Stimulated activated CD4-positive, alpha-beta T cell treated with anti-CD3 and anti-CD28 coated beads, Interleukin-4, amount 100 ng/mL, for 1 hour (primary cell): ENCODE results near the gene CP.
"Not testable (repeated sequence)": the region's sequence is repeated elsewhere in the genome, so short reads cannot be mapped to it uniquely, and the experiment has no call there.

Source experiments
- DNase-seq: peaks from one replicate; pipeline ENCODE4 v3.0.0-alpha.2; 2020

Gene CP

GRCh38 chr3:149226776-149227175 lies 5.1 kb upstream of the CP start:
- DNase-seq, result no peak

GRCh38 chr3:149224736-149225594 lies 3.3 kb upstream of the CP start:
- DNase-seq, result no peak

GRCh38 chr3:149223461-149223820 lies 1.8 kb upstream of the CP start:
- no peak for DNase-seq

- DNase-seq, result not testable (repeated sequence)
Measured at GRCh38 chr3:149219380-149220121, 2.1 kb downstream of the CP start.

GRCh38 chr3:149217347-149217746 lies 4.3 kb downstream of the CP start:
- no peak for DNase-seq

- no peak for DNase-seq
Measured at GRCh38 chr3:149216193-149216869, 5.3 kb downstream of the CP start.

- no peak for DNase-seq
Measured at GRCh38 chr3:149215515-149215914, 6.1 kb downstream of the CP start.

GRCh38 chr3:149214702-149215101 lies 6.9 kb downstream of the CP start:
- no peak for DNase-seq

- DNase-seq, result no peak
Measured at GRCh38 chr3:149212386-149212785, 9.2 kb downstream of the CP start.

- no peak for DNase-seq
Measured at GRCh38 chr3:149209431-149209830, 12.2 kb downstream of the CP start.

- DNase-seq, result no peak
Measured at GRCh38 chr3:149207475-149207874, 14.2 kb downstream of the CP start.

- DNase-seq, result no peak
Measured at GRCh38 chr3:149204390-149204991, 17.1 kb downstream of the CP start.

- no peak for DNase-seq
Measured at GRCh38 chr3:149203758-149204157, 17.9 kb downstream of the CP start.

- no peak for DNase-seq
Measured at GRCh38 chr3:149199474-149199873, 22.2 kb downstream of the CP start.

- no peak for DNase-seq
Measured at GRCh38 chr3:149198611-149199010, 23.0 kb downstream of the CP start.

GRCh38 chr3:149197669-149198068 lies 24.0 kb downstream of the CP start:
- no peak for DNase-seq

- DNase-seq, result not testable (repeated sequence)
Measured at GRCh38 chr3:149196805-149197592, 24.6 kb downstream of the CP start.

- no peak for DNase-seq
Measured at GRCh38 chr3:149195221-149195620, 26.4 kb downstream of the CP start.

GRCh38 chr3:149188494-149188893 lies 33.1 kb downstream of the CP start:
- no peak for DNase-seq

GRCh38 chr3:149186721-149187120 lies 34.9 kb downstream of the CP start:
- no peak for DNase-seq

- DNase-seq, result no peak
Measured at GRCh38 chr3:149186219-149186618, 35.4 kb downstream of the CP start.

GRCh38 chr3:149181182-149181581 lies 40.4 kb downstream of the CP start:
- no peak for DNase-seq
